ENCODE measurements around the gene LSAMP. TPM values are rescaled to one million over a fixed set of nuclear protein-coding genes. Genes with fewer than 3 reads are reported as not detected.

The LSAMP gene
- total and polyA plus RNA-seq, 2 of the 8 experiments (the other 6 are each of a cell fraction or from before 2014, with no cell fraction given): 1.8 to 5.7 TPM

- TF ChIP-seq POLR2AphosphoS5 (IDR thresholded peaks at IDR 0.05; ENCODE audit: low read depth, low read length) (no peak), TBP (IDR thresholded peaks at IDR 0.05; ENCODE audit: low read depth, low read length) (no peak), EGR1 (IDR thresholded peaks at IDR 0.05; ENCODE audit: borderline replicate concordance, low read depth, low read length) (no peak), RAD21 (IDR thresholded peaks at IDR 0.05 in 1 of 2, conservative IDR thresholded peaks at IDR 0.05 in 1 of 2; ENCODE audit: low read depth in 2 of 2, low read length in 2 of 2) (no peak), ATF2 (IDR thresholded peaks at IDR 0.05; ENCODE audit: low read length) (no peak), CEBPB (IDR thresholded peaks at IDR 0.05; ENCODE audit: low read depth, low read length) (no peak), CHD2 (IDR thresholded peaks at IDR 0.05; ENCODE audit: low read length) (no peak), FOSL1 (IDR thresholded peaks at IDR 0.05; ENCODE audit: insufficient read depth, low read depth, low read length) (no peak), RFX5 (IDR thresholded peaks at IDR 0.05; ENCODE audit: borderline replicate concordance, low read depth, low read length) (no peak)
These were observed 392.3 kb downstream of the LSAMP start (continued) for GRCh38 chr3:116053017-116053416.

All from H1 (cell line).